ENCODE data around the gene HSD17B3.

GRCh38 chr9:96187151-96187555, 114.8 kb downstream of the HSD17B3 start:
- no peak for TF ChIP-seq POLR2AphosphoS5 (IDR thresholded peaks at IDR 0.05; ENCODE audit: low read depth, low read length)
- no peak for TF ChIP-seq POLR2A (IDR thresholded peaks at IDR 0.05; ENCODE audit: low read depth, low read length)

Data from GM12892 (cell line).